NCI-H1105 treated with DMSO at 0.1 percent for 48 hours (cell line): ENCODE measurements around the gene RAB31.

Experiments used
- DNase-seq: peaks from one replicate; lab custom pipeline; 2025; lab: John Stamatoyannopoulos, UW

The RAB31 gene

GRCh38 chr18:9818423-9818734 is 110.3 kb downstream of the RAB31 start:
- no peak for DNase-seq

GRCh38 chr18:9820127-9820526 is 112.0 kb downstream of the RAB31 start:
- DNase-seq: no peak

GRCh38 chr18:9820719-9821118 is 112.6 kb downstream of the RAB31 start:
- DNase-seq: no peak

- DNase-seq: no peak
These were observed 114.6 kb downstream of the RAB31 start for GRCh38 chr18:9822587-9823185.

- no peak for DNase-seq
These were observed 115.8 kb downstream of the RAB31 start for GRCh38 chr18:9823805-9824473.

GRCh38 chr18:9824474-9824832 is 116.4 kb downstream of the RAB31 start:
- DNase-seq: no peak

GRCh38 chr18:9824952-9825371 is 116.9 kb downstream of the RAB31 start:
- DNase-seq: no peak

GRCh38 chr18:9825571-9826073 is 117.5 kb downstream of the RAB31 start:
- no peak for DNase-seq

- DNase-seq: no peak
These were observed 118.6 kb downstream of the RAB31 start for GRCh38 chr18:9826685-9827084.

- DNase-seq: no peak
These were observed 119.2 kb downstream of the RAB31 start for GRCh38 chr18:9827211-9827792.

GRCh38 chr18:9827793-9828505 is 119.8 kb downstream of the RAB31 start:
- DNase-seq: no peak

- DNase-seq: no peak
These were observed 120.7 kb downstream of the RAB31 start for GRCh38 chr18:9828506-9829396.

GRCh38 chr18:9829397-9829712 is 121.3 kb downstream of the RAB31 start:
- no peak for DNase-seq

- no peak for DNase-seq
These were observed 123.1 kb downstream of the RAB31 start for GRCh38 chr18:9831036-9831722.

GRCh38 chr18:9831723-9832199 is 123.7 kb downstream of the RAB31 start:
- no peak for DNase-seq

GRCh38 chr18:9832871-9833270 is 124.8 kb downstream of the RAB31 start:
- DNase-seq: no peak

GRCh38 chr18:9834551-9834950 is 126.5 kb downstream of the RAB31 start:
- no peak for DNase-seq

- peak; percentile 6 for DNase-seq
These were observed 127.1 kb downstream of the RAB31 start for GRCh38 chr18:9835113-9835755.

GRCh38 chr18:9835825-9836224 is 127.7 kb downstream of the RAB31 start:
- DNase-seq: no peak

- peak; percentile 0 for DNase-seq
These were observed 130.2 kb downstream of the RAB31 start for GRCh38 chr18:9838144-9838877.
